GM21515 (cell line): ENCODE data around the gene PRND.

Source experiments
- ATAC-seq: cut with Tn5 transposase; IDR thresholded peaks from one replicate; pipeline ENCODE4 v1.9.1; 2021; ENCODE audit not compliant: unreplicated experiment

Gene PRND

GRCh38 chr20:4775322-4776078 lies 53.8 kb downstream of the PRND start:
- ATAC-seq = no peak

- no peak for ATAC-seq
These were observed 54.4 kb downstream of the PRND start for GRCh38 chr20:4776079-4776630.
